OCI-M2 (cell line): Measurements from ENCODE around the gene UNKL.

Source experiments
- DNase-seq: peaks from one replicate; lab custom pipeline; 2025; ENCODE audit not compliant: unreplicated experiment; lab: John Stamatoyannopoulos, UW

UNKL gene

DNA sequence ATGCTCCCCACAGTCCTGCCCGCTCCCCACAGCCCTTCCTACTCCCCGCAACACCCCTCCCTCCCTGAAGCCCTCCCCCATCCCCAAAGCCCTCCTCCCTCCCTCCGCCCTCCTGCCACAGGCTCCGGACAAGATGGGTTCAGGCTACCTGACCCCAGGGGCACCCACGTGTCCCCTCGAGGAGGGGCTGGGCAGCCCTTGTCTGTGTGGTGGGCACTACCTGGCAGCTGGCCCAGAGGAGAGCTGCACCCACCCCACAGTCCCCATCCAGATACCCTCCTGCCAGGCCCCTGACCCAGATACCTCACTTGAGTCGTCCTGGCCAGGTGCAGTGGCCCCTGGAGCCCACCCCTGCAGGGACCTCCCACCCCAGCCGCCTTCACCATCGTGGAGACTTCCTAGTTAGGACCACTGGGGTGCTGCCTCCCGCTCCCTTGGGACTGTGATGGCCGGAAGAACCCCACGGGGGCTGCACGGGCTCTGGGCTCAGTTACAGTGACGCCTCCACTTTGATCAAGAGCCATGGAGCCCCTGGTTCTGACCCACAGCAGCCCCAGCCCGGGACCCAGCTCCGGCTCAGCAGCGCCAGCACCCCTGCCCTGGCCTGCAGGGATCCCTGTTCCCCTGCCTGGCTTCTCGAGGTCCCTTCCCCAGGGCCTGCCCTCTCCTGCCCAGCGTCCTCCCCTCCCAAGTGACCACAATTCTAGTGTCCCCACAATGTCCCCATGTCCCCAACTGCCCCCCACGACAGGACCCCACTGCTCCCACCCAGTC lies 17.2 kb upstream of the UNKL start:
- no peak for DNase-seq

GRCh38 chr16:1430759-1431496 lies 16.4 kb upstream of the UNKL start, which contains the start of gene PERCC1:
Gene PERCC1 (plus strand): TSS chr16:1431078. CDS start chr16:1432594, 1,516 bp downstream.
- DNase-seq: no peak

GRCh38 chr16:1430214-1430758 lies 15.8 kb upstream of the UNKL start:
- DNase-seq: no peak

DNA sequence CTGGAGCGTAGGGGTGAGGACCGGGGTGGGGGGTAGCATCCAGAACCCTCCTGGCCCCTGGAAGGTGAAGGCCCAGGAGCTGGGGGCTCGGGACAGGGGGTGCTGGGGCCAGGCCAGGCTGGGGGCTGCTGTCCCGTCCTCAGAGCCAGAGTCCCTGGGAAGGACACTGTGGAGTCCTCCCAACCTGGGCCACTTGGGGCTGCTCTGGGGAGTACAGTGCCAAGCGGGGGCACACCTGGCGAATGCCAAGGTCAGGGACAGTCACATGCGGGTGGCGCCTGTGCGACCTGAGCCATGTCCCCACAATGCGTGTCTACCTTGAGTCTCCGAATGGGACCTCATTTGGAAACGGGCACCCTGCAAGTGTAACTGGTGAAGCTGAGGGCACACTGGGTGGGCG lies 15.1 kb upstream of the UNKL start:
- no peak for DNase-seq

DNA sequence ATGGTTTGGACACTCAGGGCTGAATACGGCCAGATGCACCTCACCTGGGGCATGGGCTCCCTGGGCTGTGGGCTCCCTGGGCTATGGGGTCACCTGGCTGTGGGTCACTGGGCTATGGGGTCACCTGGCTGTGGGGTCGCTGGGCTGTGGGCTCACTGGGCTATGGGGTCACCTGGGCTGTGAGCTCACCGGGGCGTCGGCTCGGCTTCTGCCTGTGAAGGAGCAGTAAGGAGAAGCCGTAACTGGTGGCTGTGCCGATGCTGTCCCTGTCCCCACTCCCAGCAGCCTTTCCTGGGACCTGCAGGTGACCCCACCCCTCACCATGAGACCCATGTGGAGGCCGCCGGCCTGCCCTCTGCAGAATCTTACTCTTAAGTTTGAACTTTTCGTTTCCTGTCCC lies 14.5 kb upstream of the UNKL start:
- DNase-seq: no peak

DNA sequence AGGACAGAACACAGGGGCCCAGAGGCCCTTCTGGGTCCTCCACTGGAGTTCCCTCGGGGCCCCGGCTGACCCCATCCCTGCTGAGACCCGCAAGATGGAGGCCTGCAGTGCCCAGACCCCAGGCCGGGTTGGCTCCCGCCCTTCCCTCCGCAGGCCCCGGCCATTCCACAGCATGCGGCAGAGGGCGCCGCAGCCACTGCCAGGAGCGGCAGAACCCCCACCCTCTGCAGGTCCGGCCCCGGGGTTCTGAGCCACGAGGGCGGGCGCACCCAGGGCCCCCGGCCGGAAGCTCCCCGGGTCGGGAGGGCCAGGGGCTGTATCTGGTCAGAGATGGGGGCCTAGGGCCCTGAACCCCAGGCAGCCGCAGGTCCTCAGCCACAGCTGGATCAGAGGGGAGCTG lies 14.0 kb upstream of the UNKL start:
- no peak for DNase-seq

DNA sequence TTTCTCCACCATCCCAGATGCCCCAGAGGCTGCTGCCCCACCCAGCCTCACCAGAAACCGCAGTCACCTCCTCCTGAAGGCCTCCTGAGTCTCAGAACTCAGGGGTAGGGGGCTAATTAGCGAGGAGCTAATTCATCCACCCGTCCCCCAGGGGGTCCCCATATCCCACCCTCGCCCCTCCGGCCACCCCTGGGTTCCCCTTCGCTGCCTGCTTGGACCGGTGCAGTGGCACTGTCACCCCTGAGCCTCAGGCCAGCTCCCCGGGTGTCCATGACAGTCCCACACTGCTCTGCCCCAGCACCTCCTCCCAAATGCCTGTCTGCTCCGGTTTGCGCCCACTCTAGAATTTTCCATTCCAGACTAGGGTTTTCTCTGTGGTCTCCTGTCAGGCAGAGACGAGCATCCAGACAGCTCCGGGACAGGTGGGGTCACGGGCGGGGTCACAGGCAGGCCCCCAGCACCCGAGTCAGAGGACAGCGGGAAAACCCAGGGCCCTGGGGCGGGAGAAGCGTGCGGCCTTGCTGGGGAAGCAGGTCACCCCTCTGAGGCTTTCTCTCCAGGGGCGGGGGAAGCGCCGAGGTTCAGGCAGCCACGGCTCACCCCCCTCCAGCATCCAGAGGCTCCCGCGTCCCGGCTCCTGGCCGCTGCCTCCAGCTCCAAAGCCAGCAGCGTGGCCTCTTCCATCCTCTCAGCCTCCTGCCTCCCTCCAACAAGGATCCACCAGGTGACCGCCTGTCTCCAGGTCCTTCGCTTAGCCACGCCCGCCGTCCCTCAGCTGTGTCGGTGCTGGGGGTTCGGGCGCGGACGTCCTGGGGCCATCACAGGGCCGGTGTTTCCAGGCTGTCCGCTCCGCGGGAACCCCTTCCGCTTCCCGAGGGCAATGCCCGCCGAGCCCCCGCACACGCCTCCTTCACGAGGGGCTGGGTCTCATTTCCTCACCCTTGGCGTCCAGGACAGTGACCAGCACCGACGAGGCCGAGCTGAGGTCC lies 13.3 kb upstream of the UNKL start:
- DNase-seq: no peak

- no peak for DNase-seq
These were observed 12.4 kb upstream of the UNKL start for GRCh38 chr16:1426734-1427471.

GRCh38 chr16:1425616-1426370 lies 11.3 kb upstream of the UNKL start:
- no peak for DNase-seq

GRCh38 chr16:1424028-1424427 lies 9.5 kb upstream of the UNKL start:
- no peak for DNase-seq

- DNase-seq: no peak
These were observed 7.6 kb upstream of the UNKL start for GRCh38 chr16:1422076-1422475.

DNA sequence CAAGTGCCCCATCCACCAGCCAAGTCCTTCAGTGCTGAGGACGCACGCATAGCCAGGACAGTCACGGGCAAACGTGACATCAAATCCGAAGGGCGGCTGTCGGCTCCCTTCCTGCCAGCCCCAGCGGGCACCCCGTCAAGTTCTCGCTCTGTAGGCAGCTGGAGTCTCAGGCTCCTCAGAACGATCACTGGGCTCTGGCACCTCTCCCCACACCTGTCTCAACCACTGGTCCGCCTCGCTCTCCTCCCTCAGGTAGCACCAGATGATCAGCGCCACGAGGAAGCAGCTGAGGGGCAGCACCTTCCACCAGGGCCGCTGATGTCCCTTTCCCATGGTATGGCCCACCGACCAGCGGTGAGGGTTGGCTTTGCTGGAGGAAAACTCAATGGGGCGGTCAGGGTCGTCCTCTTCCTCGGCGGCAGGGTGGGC lies 5.6 kb upstream of the UNKL start:
- no peak for DNase-seq

DNA sequence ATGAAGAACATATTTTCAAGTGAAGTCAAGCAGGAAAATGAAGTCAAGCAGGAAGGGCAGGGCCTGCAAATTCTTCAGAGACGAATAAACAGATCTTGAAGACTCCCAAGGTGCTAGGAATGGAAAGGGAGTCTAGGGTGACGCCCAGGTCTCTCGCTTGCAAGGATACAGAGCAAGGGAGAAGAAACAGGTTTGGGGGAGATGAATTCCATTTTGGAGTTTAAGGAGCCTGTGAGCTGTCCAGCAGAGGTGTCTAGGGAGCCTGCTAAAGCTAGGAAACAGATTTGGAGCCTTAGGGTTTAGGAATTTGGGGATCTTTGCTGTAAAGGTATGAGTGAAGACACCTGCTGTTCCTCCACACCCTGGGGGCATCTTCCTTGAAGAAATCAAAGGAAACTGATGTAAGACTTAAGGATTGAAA lies 2.0 kb upstream of the UNKL start:
- no peak for DNase-seq

DNA sequence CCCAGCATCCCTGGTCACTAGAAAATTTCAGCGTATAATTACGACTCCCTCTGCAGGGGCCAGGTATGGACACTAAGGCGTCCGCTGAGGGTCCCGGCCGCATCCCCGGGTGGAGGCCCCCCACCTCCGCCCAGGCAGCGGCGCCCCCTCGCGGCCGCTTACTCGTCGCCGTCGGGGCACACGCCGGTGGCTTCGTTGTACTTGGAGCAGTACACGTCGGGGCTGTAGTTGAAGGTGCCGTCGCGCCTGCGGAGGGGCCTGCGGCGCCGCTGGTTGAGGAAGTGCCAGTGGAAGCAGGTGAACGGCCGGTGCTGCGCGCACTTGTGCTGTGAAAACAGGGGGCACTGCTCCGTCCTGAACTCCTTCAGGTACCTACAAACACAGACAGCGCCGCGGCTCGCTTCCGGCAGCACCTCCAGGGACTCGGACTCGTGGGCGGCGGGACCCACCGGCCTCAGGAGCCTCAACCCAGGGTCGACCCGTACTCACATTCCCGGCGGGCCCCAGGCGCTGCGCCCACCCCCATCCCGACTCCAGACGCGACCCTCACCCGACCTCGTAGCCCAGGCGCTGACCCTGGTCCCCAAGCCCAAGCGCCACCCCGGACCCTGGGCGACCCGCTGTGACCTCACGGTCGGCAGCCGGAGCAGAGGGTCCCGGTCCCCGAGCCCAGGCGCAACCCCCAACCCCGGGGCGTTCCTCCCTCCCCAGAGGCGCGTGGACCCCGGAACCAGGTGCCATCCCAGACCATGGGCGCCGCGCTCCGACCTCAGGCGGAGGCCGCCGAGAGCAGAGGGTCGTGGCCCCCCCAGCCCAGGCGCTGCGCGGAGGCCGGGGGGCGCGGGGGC lies 596 bp downstream of the UNKL start:
- DNase-seq: no peak

DNA sequence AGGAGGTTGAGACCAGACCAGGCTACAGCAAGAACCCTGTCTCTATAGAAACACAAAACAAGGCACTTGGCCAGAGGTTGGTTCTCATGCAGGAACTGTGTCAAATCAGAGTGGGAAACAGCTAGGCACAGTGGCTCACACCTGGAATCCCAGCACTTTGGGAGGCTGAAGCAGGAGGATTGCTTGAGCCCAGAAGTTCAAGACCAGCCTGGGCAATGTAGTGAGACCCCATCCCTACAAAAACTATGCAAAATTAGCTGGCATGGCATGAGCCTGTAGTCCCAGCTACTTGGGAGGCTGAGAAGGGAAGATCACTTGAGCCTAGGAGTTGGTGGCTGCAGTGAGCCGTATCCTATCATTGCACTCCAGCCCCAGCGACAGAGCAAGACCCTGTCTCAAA lies 1.7 kb downstream of the UNKL start:
- DNase-seq: no peak

DNA sequence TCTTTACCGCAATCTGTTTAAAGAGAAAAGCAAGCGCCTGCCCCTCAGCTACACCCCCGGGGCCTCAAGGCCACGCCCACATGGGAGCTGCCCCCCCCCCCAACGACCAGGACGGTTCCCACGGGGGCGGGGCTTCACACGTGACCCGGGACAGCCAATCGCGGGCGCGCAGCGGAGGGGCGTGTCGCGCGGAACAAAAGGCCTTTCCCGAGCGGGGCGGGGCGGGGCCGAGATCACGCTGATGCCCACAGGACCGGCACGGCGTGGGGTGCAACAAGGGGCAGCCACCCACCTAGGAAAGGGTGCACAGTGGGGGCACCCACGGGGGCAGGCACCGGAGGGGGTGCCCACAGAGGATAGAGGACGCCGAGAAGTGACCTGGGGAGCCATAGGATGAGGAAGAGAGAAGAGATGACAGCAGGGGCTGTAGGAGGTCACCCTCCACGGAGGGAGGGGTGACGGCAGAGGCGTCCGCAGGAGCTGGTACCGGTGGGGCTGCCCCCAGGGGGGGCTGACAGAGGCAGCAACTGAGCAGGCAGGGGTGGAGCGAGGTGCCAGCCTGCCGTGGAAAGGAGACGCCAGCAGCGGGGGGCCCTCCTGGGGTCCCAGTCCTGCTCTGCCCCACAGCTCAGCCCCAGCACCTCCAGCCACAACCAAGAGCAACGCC lies 6.2 kb downstream of the UNKL start:
- peak; percentile 36 for DNase-seq

DNA sequence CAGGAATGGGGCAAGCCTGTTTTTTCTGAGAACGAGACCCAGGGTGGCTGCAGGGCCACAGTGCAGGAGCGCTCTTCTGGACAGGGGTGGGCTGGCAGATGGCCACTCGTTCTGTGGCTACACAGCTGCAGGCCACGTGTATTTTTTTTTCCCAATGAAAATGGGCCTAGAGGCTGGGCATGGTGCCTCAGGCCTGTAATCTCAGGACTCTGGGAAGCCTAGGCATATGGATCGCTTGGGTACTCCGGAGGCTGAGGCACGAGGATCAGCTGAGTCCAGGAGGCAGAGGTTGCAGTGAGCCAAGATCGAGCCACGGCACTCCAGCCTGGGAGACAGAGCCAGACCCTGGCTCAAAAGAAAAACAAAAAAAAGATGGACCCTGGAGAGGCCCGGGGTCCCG lies 6.8 kb downstream of the UNKL start:
- DNase-seq: no peak

DNA sequence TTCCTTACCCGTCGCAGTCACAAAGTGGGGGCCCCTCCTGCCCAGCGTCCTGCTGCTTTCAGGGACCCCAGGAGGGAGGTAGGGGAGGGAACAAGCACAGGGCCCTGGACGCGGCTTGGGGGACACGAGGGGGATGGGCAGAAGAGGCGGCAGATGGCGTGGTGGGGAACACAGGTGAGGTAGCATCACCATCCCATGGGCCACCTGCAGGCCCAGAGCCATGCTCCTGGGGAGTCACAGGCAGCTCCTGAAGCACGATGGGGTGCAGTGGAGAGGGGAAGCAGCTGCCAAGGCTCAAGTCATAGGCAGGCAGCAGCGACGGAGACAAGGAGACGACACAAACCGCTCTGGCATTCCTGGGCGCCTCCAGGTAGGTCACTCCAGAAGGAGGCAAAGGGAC lies 10.8 kb downstream of the UNKL start:
- DNase-seq: no peak
